ENCODE results near the gene COPS2.

DNA sequence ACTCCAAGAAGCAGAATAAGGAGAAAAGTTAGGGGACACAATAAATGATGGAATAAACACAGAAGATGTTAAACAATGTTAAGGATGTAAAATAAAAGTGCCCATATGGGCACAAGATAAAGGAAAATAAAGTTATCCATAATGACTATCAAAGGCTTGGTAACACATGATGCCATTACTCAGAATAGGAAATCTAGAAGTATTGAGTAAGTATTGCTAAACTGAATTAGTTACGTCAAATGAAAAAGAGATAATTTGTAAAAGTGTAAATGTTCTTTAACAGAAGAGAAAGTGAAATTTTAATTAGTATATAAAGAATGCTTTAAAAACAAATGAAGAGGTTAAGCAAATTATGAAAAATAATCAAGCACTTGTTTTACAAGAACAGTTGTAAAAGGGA is 6.7 kb downstream of the COPS2 start:
- TF ChIP-seq, protein P1, sequence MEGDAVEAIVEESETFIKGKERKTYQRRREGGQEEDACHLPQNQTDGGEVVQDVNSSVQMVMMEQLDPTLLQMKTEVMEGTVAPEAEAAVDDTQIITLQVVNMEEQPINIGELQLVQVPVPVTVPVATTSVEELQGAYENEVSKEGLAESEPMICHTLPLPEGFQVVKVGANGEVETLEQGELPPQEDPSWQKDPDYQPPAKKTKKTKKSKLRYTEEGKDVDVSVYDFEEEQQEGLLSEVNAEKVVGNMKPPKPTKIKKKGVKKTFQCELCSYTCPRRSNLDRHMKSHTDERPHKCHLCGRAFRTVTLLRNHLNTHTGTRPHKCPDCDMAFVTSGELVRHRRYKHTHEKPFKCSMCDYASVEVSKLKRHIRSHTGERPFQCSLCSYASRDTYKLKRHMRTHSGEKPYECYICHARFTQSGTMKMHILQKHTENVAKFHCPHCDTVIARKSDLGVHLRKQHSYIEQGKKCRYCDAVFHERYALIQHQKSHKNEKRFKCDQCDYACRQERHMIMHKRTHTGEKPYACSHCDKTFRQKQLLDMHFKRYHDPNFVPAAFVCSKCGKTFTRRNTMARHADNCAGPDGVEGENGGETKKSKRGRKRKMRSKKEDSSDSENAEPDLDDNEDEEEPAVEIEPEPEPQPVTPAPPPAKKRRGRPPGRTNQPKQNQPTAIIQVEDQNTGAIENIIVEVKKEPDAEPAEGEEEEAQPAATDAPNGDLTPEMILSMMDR (IDR thresholded peaks at IDR 0.05; ENCODE audit: insufficient read depth, low read length), result no peak
- TF ChIP-seq POLR2AphosphoS5 (IDR thresholded peaks at IDR 0.05; ENCODE audit: low read depth) (no peak), SPI1 (IDR thresholded peaks at IDR 0.05; ENCODE audit: borderline replicate concordance, low read depth) (no peak)
- TF ChIP-seq, protein P2, sequence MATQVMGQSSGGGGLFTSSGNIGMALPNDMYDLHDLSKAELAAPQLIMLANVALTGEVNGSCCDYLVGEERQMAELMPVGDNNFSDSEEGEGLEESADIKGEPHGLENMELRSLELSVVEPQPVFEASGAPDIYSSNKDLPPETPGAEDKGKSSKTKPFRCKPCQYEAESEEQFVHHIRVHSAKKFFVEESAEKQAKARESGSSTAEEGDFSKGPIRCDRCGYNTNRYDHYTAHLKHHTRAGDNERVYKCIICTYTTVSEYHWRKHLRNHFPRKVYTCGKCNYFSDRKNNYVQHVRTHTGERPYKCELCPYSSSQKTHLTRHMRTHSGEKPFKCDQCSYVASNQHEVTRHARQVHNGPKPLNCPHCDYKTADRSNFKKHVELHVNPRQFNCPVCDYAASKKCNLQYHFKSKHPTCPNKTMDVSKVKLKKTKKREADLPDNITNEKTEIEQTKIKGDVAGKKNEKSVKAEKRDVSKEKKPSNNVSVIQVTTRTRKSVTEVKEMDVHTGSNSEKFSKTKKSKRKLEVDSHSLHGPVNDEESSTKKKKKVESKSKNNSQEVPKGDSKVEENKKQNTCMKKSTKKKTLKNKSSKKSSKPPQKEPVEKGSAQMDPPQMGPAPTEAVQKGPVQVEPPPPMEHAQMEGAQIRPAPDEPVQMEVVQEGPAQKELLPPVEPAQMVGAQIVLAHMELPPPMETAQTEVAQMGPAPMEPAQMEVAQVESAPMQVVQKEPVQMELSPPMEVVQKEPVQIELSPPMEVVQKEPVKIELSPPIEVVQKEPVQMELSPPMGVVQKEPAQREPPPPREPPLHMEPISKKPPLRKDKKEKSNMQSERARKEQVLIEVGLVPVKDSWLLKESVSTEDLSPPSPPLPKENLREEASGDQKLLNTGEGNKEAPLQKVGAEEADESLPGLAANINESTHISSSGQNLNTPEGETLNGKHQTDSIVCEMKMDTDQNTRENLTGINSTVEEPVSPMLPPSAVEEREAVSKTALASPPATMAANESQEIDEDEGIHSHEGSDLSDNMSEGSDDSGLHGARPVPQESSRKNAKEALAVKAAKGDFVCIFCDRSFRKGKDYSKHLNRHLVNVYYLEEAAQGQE (IDR thresholded peaks at IDR 0.05; ENCODE audit: insufficient replicate concordance, low read depth), result no peak
